ENCODE results near the gene EID1.
"Not testable (repeated sequence)": the region's sequence is repeated elsewhere in the genome, so short reads cannot be mapped to it uniquely, and the experiment has no call there.

DNA sequence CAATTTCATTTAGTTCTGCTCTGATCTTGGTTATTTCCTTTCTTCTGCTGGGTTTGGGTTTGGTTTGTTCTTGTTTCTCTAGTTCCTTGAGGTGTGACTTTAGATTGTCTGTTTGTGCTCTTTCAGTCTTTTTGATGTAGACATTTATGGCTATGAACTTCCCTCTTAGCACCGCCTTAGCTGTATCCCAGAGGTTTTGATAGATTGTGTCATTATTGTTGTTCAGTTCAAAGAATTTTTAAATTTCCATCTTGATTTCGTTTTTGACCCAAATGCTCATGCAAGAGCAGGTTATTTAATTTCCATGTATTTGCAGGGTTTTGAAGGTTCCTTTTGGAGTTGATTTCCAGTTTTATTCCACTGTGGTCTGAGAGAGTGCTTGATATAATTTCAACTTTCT, 32.6 kb downstream of the EID1 start:
- not testable (repeated sequence) for TF ChIP-seq POLR2A (IDR thresholded peaks at IDR 0.05)
- TF ChIP-seq, protein P1, sequence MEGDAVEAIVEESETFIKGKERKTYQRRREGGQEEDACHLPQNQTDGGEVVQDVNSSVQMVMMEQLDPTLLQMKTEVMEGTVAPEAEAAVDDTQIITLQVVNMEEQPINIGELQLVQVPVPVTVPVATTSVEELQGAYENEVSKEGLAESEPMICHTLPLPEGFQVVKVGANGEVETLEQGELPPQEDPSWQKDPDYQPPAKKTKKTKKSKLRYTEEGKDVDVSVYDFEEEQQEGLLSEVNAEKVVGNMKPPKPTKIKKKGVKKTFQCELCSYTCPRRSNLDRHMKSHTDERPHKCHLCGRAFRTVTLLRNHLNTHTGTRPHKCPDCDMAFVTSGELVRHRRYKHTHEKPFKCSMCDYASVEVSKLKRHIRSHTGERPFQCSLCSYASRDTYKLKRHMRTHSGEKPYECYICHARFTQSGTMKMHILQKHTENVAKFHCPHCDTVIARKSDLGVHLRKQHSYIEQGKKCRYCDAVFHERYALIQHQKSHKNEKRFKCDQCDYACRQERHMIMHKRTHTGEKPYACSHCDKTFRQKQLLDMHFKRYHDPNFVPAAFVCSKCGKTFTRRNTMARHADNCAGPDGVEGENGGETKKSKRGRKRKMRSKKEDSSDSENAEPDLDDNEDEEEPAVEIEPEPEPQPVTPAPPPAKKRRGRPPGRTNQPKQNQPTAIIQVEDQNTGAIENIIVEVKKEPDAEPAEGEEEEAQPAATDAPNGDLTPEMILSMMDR (IDR thresholded peaks at IDR 0.05) = not testable (repeated sequence)
